Ishikawa (cell line): ENCODE results near the gene KCTD3.

Source experiments
- CEBPB ChIP-seq: IDR thresholded peaks from 2 replicates; pipeline ENCODE4 v1.6.1; 2012
- CREB1 ChIP-seq: IDR thresholded peaks from 2 replicates; pipeline ENCODE4 v1.6.1; 2012; ENCODE audit warnings: low read depth
- EGR1 ChIP-seq: IDR thresholded peaks from 2 replicates; pipeline ENCODE4 v1.6.1; 2012
- EP300 ChIP-seq: IDR thresholded peaks from 2 replicates; pipeline ENCODE4 v1.6.1; 2012; ENCODE audit warnings: borderline replicate concordance
- FOXM1 ChIP-seq: IDR thresholded peaks from 2 replicates; pipeline ENCODE4 v1.6.1; 2012; ENCODE audit warnings: low read depth, borderline replicate concordance
- NFIC ChIP-seq: IDR thresholded peaks from 2 replicates; pipeline ENCODE4 v1.6.1; 2012
- RAD21 ChIP-seq: IDR thresholded peaks from 2 replicates; pipeline ENCODE4 v1.6.1; 2012; ENCODE audit warnings: low read depth
- TAF1 ChIP-seq: IDR thresholded peaks from 2 replicates; pipeline ENCODE4 v1.6.1; 2012; ENCODE audit warnings: low read depth, mild to moderate bottlenecking
- TCF12 ChIP-seq: IDR thresholded peaks from 2 replicates; pipeline ENCODE4 v1.6.1; 2012; ENCODE audit warnings: low read depth
- TEAD4 ChIP-seq: IDR thresholded peaks from 2 replicates; pipeline ENCODE4 v1.6.1; 2012
- YY1 ChIP-seq: IDR thresholded peaks from 2 replicates; pipeline ENCODE4 v1.6.1; 2012; ENCODE audit warnings: low read depth
- ZBTB7A ChIP-seq: IDR thresholded peaks from 2 replicates; pipeline ENCODE4 v1.6.1; 2012; ENCODE audit warnings: low read depth
- TF ChIP-seq, protein P1 (sequence below): IDR thresholded peaks from 2 replicates; pipeline ENCODE4 v1.6.1; 2012
- TF ChIP-seq, protein P2 (sequence below): IDR thresholded peaks from 2 replicates; pipeline ENCODE4 v1.6.1; 2012; ENCODE audit warnings: low read depth, mild to moderate bottlenecking
- TF ChIP-seq, protein P3 (sequence below): IDR thresholded peaks from 2 replicates; pipeline ENCODE4 v1.6.1; 2012

The KCTD3 gene

DNA sequence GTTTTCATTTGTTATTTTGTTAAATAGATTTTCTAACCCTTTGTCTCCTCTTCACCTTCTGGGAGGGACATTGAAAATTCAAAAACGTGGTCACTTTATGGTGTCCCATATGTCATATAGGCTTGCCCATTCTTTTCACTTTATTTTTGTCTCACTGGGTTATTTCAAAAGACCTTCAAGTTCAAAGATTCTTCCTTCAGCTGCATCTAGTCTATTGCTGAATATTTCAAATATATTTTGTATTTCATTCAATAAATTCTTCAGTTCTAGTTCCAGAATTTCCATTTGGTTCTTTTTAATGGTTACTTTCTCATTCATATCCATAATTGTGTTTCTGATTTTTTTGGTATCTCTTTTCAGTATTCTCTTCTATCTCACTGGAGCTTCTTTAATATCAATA lies 11.6 kb upstream of the KCTD3 start:
- TF ChIP-seq EP300 (no peak), RAD21 (no peak), CEBPB (no peak), ZBTB7A (no peak), TCF12 (no peak), FOXM1 (no peak)
- TF ChIP-seq, protein P1, sequence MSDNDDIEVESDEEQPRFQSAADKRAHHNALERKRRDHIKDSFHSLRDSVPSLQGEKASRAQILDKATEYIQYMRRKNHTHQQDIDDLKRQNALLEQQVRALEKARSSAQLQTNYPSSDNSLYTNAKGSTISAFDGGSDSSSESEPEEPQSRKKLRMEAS: no peak
- TF ChIP-seq, protein P2, sequence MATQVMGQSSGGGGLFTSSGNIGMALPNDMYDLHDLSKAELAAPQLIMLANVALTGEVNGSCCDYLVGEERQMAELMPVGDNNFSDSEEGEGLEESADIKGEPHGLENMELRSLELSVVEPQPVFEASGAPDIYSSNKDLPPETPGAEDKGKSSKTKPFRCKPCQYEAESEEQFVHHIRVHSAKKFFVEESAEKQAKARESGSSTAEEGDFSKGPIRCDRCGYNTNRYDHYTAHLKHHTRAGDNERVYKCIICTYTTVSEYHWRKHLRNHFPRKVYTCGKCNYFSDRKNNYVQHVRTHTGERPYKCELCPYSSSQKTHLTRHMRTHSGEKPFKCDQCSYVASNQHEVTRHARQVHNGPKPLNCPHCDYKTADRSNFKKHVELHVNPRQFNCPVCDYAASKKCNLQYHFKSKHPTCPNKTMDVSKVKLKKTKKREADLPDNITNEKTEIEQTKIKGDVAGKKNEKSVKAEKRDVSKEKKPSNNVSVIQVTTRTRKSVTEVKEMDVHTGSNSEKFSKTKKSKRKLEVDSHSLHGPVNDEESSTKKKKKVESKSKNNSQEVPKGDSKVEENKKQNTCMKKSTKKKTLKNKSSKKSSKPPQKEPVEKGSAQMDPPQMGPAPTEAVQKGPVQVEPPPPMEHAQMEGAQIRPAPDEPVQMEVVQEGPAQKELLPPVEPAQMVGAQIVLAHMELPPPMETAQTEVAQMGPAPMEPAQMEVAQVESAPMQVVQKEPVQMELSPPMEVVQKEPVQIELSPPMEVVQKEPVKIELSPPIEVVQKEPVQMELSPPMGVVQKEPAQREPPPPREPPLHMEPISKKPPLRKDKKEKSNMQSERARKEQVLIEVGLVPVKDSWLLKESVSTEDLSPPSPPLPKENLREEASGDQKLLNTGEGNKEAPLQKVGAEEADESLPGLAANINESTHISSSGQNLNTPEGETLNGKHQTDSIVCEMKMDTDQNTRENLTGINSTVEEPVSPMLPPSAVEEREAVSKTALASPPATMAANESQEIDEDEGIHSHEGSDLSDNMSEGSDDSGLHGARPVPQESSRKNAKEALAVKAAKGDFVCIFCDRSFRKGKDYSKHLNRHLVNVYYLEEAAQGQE: no peak

DNA sequence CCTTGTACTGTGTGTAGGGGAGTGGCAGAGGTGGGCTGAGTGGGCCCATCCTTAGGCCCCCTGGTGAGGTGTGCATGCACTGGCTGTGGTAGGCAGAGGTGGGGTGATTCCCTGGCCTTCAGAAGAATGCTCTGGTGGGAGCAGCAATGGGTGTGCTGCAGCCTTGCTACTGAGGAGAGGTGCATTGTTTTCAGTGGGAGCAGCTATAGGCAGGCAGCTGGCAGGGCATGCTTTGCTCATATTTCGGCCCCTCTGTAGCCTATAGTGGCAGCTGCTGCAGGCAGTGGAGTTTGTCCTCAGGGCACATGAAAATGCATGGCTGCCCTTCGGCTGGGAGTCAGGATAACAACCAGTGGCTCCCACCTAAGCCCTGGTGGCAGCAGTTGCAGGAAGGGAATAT lies 10.1 kb upstream of the KCTD3 start:
- TF ChIP-seq CEBPB: no peak
- TF ChIP-seq ZBTB7A: no peak
- no peak for TF ChIP-seq YY1
- TF ChIP-seq EP300: no peak
- no peak for TF ChIP-seq TCF12
- no peak for TF ChIP-seq CREB1
- no peak for TF ChIP-seq RAD21
- no peak for TF ChIP-seq NFIC
- TF ChIP-seq, protein P3, sequence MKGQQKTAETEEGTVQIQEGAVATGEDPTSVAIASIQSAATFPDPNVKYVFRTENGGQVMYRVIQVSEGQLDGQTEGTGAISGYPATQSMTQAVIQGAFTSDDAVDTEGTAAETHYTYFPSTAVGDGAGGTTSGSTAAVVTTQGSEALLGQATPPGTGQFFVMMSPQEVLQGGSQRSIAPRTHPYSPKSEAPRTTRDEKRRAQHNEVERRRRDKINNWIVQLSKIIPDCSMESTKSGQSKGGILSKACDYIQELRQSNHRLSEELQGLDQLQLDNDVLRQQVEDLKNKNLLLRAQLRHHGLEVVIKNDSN: no peak
- no peak for TF ChIP-seq TEAD4
- TF ChIP-seq, protein P1: no peak

DNA sequence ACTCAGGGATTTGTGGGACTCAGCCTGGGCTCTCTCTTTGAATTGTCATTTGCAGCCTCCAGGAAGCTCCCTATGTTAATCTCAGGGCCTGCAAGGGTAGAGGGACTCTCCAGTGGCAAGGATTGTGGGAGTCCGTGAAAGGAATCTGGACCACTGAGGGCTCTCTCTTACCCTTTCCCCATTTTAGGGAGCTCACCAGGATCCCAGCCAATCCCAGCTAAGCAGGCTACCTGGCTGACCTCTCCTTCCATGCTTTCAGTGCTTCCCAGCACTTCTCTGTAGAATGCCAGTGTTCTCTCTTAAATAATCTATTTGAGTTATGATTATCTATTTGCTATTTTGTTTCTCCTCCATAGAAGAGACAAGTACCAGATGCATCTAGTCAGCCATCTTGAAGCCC lies 9.6 kb upstream of the KCTD3 start:
- TF ChIP-seq, protein P2: no peak
- TF ChIP-seq EGR1 (no peak), ZBTB7A (no peak), TEAD4 (no peak), RAD21 (no peak), EP300 (no peak), TAF1 (no peak), CEBPB (no peak), YY1 (no peak), CREB1 (no peak), FOXM1 (no peak), NFIC (no peak), TCF12 (no peak)
- TF ChIP-seq, protein P1: no peak
- TF ChIP-seq, protein P3: no peak

DNA sequence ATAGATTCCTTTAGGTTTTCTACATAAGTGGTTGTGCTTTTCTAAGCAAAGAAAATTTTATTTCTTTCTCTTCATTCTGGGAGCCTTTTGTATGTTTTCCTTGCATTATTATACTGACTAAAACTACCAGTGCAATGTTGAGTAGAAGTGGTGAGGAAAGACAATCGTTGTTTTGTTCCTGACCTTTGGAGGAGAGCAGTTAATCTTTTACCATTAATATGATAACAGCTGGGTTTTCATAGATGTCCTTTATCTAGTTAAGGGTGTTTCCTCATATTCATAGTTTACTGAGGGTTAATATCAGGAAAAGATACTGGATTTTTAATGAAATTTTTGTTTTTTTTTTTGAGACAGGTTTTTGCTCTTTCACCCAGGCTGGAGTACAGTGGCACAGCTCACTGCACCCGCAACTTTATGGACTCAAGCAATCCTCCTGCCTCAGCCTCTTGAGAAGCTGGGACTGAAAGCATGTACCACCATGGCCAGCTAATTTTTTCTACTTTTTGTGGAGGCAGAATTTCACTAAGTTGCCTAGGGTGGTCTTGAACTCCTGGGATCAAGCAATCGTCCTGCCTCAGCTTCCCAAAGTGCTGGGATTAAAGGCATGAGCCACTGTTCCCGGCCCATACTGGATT lies 9.0 kb upstream of the KCTD3 start:
- TF ChIP-seq NFIC (no peak), EGR1 (no peak), FOXM1 (no peak), TCF12 (no peak), TAF1 (no peak), RAD21 (no peak), EP300 (no peak), CEBPB (no peak), CREB1 (no peak), YY1 (no peak)
- TF ChIP-seq, protein P2: no peak
- TF ChIP-seq, protein P3: no peak
- TF ChIP-seq, protein P1: no peak
